GM21576 (cell line): ENCODE results near the gene CD6.

Source experiments
- ATAC-seq: cut with Tn5 transposase; IDR thresholded peaks from one replicate; pipeline ENCODE4 v1.9.1; 2021; ENCODE audit warnings: mild to moderate bottlenecking, moderate library complexity; ENCODE audit not compliant: unreplicated experiment

The CD6 gene

DNA sequence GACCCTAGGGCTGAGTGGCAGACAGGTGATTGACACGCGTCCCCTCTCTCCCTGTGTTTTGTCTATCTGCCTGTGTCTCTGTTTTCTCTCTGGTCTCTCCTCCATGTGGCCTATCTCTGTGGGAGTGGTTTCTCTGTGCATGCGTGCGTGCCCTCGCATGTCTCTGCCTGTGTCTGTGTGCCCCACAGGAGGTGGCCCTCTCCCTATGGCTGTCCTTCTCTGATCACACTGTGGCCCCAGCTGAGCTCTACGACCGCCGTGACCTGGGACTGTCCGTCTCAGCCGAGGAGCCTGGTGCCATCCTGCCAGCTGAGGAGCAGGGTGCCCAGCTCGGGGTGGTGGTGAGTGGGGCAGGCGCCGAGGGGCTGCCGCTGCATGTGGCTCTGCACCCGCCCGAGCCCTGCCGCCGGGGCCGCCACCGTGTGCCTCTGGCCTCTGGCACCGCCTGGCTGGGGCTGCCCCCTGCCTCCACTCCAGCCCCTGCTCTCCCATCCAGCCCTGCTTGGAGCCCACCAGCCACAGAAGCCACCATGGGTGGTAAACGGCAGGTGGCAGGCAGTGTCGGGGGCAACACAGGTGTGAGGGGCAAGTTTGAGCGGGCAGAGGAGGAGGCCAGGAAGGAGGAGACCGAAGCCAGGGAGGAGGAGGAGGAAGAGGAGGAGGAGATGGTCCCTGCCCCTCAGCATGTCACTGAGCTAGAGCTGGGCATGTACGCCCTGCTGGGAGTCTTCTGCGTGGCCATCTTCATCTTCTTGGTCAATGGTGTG lies 35.6 kb upstream of the CD6 start:
- ATAC-seq, result no peak

DNA sequence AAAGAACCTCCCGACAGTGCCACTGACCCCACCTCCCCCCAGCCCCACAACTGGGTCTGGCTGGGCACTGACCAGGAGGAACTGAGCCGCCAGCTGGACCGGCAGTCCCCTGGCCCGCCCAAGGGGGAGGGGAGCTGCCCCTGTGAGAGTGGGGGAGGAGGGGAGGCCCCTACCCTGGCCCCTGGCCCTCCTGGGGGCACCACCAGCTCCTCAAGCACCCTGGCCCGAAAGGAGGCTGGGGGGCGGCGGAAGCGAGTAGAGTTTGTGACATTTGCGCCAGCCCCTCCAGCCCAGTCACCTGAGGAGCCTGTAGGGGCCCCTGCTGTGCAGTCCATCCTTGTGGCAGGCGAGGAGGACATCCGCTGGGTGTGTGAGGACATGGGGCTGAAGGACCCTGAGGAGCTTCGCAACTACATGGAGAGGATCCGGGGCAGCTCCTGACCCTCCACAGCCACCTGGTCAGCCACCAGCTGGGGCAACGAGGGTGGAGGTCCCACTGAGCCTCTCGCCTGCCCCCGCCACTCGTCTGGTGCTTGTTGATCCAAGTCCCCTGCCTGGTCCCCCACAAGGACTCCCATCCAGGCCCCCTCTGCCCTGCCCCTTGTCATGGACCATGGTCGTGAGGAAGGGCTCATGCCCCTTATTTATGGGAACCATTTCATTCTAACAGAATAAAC lies 34.9 kb upstream of the CD6 start:
- no peak for ATAC-seq

DNA sequence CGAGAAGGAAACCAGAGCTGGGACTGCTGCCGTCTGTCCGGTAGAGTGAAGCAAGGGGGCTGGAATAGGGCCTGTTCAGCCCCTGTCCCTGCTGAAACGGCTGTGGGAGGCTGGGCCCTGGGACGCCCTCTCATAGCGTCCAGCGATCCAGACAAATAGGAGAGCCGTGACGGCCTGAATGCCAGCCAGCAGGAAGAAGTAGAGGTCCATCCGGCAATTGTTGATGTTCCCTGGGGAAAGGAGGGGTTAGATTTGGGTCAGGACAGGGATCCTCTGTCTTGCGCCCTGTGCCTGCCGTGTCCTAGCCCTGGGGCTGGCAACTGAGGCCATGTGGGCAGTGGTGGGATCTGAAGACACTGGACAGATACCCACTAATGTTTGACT lies 34.3 kb upstream of the CD6 start:
- no peak for ATAC-seq

DNA sequence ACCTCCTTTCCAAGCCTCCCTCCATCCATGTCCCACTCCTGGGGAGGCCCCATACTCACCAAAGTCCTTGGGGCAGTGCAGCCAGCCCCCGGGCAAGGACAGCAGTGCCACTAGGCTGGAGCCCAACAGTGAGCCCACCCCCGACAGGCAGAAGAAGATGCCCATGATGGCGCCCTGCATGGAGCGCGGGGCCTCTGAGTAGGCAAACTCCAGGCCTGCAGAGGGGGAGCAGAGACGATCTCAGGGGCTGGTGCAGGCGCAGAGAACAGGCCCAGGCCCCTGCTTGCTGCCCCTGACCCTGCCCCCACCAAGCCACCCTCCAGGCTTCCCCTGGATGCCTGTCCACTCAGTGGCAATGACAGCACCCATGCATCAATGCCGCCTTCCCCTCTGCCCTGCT lies 33.7 kb upstream of the CD6 start:
- ATAC-seq, result no peak

DNA sequence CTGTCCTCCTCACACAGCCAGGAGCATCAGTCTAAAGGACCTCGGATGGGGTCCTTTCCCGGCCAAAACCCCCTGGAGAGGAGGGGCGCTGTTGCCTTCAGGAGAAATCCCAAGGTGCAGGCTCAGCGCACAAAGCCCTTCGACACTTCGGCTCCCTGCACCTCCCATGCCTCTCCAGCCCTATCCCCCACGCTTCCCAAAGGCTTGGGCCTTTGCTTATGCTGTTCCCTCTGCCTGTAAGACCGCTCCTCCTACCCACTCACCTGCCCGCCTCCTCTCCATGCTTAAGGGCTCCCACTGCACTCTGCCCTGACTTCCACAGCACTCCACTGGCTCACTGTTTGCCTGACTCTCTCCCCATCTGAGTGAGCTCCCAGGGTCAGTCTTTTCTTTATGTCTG lies 33.0 kb upstream of the CD6 start:
- ATAC-seq, result no peak

DNA sequence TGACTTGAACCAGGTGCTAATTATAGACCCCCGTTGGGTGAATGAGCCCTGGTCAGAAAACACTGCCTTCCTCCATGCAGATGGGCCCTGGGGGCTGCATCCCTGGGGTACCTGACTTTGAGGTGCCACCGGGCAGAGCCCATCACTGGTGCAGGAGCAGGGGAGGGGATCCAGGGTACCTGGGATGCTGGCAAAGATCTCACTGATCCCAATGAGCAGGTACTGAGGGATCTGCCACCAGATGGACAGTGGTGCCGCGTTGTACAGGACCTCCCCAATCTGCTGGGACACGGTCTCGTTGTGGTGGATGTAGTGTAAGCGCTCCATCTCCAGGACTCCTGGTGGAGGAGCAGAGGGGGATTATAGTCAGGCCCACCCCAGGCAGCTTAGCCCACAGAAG lies 32.2 kb upstream of the CD6 start:
- ATAC-seq, result no peak

DNA sequence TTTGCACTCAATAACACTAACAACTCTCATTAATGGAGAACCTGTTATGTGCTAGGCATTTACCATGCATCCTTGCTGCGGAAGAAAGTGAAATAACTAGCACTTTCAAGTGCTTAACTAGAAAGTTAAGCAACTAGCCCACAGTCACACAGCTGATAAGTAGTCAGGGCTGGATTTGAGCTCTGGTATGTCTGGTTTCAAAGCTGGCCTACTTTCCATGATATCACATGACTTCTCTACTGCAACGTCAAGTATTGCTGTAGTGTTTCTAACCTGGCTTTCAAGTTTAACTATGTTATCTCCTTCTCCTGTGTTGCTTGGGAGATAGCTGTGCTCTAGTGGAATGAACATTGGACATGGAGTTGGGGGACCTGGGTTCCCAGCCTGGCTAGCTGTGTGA lies 31.6 kb upstream of the CD6 start:
- ATAC-seq, result no peak

DNA sequence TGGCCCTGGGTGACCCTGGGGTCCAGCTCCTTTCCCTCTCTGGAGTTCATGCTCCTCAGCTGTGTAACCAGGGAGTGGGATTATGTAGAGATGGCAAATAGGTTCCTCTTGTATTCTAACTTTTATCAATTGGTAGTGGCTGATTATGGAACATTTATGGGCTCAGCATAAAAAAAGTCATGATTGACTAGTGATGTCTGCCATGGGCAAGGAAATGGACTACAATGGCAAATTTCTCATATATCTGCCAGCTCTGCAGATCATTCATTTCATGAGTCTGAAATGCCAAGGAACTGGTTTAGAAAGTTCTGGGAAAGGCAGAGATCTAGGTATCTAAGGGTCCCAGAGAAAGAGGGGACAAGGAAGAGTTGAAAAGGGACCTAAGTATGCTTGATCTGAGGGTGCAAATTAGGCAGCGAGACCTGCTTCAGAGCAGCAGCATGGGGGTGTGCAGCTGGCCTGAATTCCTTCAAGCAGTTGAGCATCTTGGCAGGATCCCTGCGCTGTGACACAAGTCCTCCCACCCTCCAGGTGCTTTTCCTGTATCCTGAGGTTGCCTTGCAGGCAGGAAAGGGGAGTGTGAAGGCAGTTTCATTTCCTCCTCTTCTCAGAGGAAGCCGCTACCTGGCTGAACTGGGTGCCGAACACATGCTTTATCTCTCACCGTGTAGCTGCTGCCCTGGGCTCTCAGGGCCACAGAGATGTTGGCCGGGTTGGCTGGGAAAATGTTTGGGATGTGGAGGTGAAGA lies 29.9 kb upstream of the CD6 start:
- ATAC-seq, result no peak

DNA sequence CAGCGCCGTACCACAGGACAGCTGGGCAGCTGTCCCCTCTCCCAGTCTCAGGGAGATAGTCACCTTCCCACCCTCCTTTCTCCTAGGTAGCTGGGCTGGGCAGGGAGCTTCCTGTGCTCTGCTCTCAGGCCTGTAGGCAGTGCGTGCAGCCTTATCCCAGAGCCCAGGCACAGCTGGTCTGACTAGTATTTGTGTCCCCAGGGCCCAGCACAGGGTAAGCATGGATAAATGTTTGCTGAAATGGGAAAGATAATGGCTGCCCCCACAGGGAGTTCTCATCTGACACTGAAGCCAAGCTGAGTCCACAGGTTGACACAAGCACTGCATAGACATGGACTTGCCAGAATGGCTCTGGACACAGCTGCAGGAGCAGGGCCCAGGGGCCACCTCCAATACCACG lies 29.3 kb upstream of the CD6 start:
- no peak for ATAC-seq

DNA sequence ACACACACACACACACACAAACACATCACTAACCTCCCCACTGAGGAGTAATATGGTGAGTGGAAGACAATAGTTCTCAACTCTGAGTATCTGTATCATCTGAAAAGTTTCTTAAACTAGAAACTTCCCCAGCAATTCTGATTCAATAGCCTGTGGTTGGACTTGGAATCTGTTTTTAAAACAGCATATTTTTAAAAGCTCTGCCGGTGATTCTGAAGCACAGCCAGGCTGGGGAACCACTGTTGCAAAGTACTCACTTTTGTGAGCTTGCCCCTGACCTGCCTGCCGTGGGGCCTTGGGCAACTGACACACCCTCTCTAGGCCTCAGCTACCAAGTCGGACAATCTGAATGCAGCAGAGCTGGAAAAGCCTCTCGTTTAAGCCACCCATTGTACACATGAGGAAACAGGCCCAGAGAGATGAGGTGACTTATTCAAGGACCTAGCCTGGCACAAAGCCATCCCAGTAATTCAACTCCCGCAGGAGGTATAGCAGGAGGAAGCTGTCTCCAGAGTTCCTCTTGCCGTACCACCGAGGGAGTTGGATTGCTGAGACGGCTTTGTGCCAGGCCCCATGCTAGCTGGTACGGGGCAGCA lies 28.4 kb upstream of the CD6 start:
- ATAC-seq, result no peak

DNA sequence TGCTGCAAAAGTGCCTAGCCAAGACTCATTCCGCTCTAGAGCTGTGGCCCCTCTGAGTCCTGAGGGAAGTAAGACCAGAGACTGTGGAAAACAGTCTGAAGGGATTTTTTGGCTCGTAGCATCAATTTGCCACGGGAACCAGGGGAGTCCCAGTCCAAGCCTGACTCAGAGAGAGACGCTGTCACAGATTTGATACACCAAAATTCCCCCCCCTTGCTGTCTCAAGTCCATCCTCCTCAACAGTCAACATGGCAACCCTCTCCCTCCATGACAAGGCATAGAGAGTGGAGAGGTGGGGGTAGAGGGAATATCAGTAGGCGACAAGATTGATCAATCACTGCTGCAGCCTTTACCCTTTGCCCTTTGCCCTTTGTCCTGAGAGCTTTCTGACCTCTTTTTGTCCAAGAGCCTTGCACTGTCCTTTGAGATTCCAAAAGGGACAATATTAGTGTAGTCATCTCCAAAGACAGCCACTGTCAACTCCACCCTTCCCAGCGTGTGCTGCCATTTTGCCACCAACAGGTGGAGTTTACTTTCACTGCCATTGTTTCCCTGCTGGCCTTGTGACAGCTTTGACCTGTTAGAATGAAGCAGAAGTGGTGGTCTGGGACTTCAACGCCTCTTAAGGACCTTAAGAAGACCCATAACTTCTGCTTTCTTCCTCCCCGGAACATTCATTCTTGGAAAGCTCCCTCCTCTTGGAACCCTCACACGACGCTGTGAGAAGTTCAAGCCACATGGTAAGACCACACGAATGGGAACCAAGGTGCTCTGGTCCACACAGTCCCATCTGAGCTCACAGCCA lies 26.8 kb upstream of the CD6 start:
- ATAC-seq, result no peak

DNA sequence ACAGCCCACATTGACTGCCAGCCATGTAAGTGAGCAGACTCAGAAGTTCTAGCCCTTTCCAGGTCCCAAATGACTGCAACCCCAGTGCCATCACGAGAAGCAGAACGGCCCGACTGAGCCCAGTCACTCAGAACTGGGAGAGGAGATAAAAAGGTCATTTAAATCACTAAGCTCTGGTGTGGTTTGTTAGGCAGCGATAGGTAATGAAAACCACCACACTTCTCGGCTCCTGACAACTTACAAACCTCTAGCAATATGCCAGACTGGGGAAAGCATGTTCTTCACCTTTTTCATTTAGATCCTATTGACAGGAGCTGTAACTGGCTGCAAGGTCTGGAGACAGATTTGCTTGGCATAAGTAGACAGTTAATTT lies 26.2 kb upstream of the CD6 start:
- no peak for ATAC-seq

DNA sequence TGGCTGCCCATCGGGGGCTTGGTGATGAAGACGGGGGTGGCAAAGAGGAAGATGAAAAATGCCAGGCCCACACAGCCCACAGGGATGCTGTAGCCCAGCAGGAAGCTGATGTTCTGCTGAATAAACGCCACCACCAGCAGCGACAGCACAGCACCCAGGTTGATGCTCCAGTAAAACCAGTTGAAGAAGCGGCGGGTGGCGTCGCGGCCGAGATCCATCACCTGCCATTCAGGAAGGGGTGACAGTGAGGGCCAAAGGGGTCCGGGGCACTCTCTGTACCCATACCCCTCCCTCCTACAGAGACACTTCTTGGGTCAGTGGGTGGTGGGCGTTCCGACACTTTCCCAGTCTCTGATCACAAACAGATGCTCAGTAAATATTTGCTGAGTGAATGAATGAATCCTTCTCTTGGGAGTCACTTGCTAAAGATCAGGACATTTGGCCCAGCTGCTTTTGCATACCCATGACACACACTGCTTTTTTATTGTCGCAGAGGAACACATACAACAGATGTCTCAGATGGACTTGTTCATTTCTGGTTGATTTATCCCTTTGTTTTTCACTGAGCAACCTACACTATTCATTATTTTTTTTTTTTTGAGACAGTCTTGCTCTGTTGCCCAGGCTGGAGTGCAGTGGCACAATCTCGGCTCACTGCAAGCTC lies 24.7 kb upstream of the CD6 start:
- no peak for ATAC-seq

DNA sequence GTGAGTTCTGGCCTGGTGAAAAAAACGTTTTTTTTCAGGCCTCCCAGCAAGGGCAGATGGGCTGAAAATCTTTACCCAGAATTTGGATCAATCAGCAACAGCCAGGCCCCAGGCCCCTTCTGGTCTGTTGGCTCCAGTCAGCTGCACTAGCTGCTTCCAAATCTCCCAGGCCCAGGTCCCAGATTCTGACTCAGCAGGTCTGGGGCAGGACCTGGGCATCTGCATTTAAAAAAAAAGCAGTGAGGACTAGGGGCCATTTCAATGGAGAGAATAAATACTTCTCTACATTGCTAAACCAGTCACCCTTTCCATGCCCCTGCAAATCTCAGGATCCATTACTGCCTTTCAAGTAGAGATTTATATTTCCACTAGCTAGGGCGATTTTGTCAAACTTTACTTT lies 23.8 kb upstream of the CD6 start:
- ATAC-seq, result no peak

DNA sequence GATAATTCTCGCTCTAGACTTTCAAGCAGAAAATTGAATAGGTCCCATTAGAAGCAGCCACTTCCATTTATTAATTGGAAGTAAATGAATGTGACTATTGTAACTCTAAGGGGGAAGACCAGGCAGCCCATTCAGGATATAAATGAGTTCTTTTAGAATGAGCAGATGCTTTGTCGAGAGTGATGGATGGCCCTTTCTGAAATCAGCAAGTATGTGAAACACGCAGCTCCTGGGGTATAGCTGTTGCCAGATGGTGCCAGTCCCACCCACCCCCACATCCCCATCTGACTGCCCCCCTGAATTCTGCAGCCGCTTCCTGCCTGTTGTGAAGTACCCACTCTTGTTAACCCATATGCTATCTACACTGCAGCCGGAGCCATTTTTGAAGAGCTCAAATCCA lies 23.2 kb upstream of the CD6 start:
- no peak for ATAC-seq

DNA sequence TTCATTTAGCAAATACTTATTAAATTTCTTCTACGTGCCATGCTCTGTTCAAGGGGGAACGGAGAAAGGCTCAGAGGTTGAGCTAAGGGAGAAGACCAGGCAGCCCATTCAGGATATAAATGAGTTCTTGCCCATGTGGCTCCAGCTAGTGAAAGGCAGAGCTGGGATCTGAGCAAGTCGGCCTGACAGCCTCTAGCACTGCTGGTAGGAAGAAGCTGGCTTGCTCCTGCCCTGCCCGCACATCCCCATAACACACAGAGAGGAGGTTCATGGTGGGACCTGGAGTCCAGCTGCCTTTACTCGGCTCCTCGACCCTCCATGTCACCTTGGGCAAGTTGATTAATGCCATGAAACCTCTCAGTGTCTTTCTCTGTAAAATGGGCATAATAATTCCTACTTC lies 21.5 kb upstream of the CD6 start:
- ATAC-seq, result no peak

DNA sequence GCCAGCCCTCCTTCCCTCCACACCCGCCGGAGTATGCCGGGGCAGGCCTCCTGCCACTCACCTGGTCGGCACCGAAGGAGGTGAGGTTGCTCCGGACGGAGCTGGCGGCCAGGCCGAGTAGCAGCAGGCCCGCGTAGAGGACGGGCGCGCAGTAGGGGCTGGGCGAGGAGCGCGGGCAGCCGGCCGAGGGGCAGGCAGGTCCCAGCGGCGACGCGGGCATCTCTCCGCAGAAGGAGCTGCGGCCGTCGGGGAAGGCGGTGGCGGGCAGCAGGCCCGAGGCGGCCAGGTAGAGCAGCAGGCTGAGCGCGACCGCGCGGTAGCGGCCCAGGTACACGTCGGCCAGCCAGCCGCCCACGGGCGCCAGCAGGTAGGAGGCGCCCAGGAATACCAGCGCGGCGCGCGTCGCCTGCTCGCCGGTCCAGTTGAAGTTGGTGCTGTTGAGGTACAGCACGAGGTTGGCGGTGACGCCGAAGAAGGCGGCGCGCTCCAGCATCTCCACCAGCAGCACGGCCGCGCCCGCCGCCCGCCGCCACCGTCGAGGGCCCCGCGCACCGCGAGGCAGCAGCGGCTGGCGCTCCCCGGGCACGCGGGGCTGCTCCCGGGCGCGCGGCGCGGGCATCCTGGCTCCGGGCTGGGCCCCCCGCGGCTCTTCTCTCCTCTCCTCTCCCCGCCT lies 20.4 kb upstream of the CD6 start:
- ATAC-seq, result no peak

DNA sequence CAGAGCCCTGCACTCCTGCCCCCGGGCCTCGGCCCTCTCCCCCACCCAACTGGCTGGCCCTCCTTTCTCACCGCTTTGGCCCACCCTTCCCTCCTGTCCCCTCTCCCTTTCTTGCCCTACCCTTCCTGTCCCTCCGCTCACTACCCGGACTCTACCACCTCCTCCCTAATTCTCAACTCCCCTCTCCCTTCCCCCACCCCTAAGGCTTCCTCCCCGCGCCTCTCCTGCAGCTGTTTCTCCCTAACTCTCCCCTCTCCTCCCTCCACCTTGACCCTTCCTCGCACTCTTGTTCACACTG lies 19.9 kb upstream of the CD6 start:
- ATAC-seq, result no peak

DNA sequence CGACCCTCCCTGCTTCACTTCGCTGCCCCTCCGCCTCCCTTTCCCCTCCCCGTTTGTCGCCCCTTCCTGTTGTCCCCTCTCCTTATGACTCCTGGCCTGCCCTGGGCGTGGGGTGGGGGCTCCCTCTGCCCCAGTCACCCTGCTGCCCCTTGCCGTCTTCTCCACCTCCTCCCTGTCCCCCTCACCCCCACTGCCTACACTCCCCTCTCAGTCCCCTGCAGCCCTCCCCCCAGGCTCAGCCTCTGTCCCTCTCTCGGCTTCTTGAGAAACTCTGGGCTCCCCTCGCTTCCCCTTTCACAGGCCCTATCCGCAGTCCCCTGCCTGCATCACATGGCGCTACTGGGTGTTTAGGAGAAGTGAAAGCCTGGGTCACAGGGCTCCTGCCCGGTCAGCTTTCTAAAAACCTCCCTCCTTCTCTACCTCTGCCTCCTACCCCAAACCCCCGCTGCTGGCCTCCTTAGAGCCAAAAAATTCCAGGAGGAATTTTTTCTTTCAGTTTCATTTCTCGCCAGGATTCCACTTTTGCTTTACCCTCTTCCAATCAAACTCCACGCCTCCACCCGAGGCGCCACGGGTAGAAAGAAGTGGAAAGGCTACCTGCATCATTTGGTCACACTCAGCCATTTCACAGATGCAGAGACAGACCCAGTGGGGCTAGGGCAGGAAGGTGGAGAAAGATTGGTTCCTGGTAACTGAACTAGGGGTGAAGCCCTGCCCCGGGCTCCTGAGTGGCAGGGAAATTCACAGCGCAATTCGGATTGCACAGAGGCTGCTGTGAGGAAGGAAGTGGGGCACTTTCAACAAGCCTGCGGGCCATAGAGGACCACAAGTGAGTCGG lies 19.4 kb upstream of the CD6 start, which contains the start of gene SLC15A3:
Gene SLC15A3 (minus strand): TSS at position 273 of the 838 bp plus-strand sequence. CDS start 625 bp downstream, outside the sequence.
- ATAC-seq, result peak; percentile 78
